A549 treated with CpdA at 1 μM for 4 hours (cell line): ENCODE data around the gene CRLF2. TPM values are rescaled to one million over a fixed set of nuclear protein-coding genes. Genes with fewer than 3 reads are reported as not detected.

Experiments used
- total RNA-seq: library from RNA; stranded (reverse); fragments of 200-300 nt; extraction: Qiagen RNA extraction; gene quantifications from 5 replicates; pipeline ENCODE4 v1.2.3, GENCODE V29; 2022; ENCODE audit warnings: low read depth

The CRLF2 gene
- 1.1 to 1.8 TPM (median 1.5 TPM) in 5 replicates for total RNA-seq

GRCh38 chrX:1212532-1212931 lies at the start of gene CRLF2:
Gene CRLF2, minus strand, starts transcription at chrX:1212649. Its CDS starts 15 bp downstream, at chrX:1212634.

Other genes starting within 250 kb of the CRLF2 start
- 3.5 to 5.7 TPM (median 4.7 TPM) in 5 replicates for gene CSF2RA, start 56.2 kb upstream of the CRLF2 start, total RNA-seq
- gene IL3RA, start 124.1 kb upstream of the CRLF2 start, total RNA-seq, result 0.08 to 0.34 TPM (median 0.17 TPM) in 5 replicates
- gene SLC25A6, start 179.5 kb upstream of the CRLF2 start, total RNA-seq, result 416 to 485 TPM (median 446 TPM) in 5 replicates
- 17.8 to 19.5 TPM (median 18.2 TPM) in 5 replicates for gene ASMTL, start 240.3 kb upstream of the CRLF2 start, total RNA-seq